Activated CD8-positive, alpha-beta T cell treated with anti-CD3 and anti-CD28 coated beads, Interleukin-2, amount 10 ng/mL, durations not matched to agents 7 days and 5 days (primary cell): Measurements from ENCODE around the gene AKR1C1. TPM values are rescaled to one million over a fixed set of nuclear protein-coding genes. Genes with fewer than 3 reads are reported as not detected.
"Not testable (repeated sequence)": the region's sequence is repeated elsewhere in the genome, so short reads cannot be mapped to it uniquely, and the experiment has no call there.

ENCODE experiments used
- ATAC-seq: fragments of 150-1000 bp; cut with Tn5 transposase; one replicate; pipeline ENCODE4 v1.10.0; 2021; ENCODE audit warnings: moderate library complexity
- CTCF ChIA-PET: fragments of 350-600 bp; sonication (Branson Sonifier 250); formaldehyde crosslinking; loops from one replicate; lab custom pipeline; 2021; ENCODE audit warnings: antibody characterized with exemption; lab: Charles Lee
- POLR2A ChIA-PET: fragments of 350-600 bp; sonication (Branson Sonifier 250); formaldehyde crosslinking; loops from one replicate; lab custom pipeline; 2021; ENCODE audit warnings: antibody characterized with exemption; lab: Charles Lee
- DNase-seq: peaks from one replicate; pipeline ENCODE4 v3.0.0-alpha.2; 2020
- H3K27ac Mint-ChIP-seq: one replicate; pipeline ENCODE4 v1.8.0; 2021; ENCODE audit warnings: mild to moderate bottlenecking, mixed read lengths
- H3K27me3 Mint-ChIP-seq: one replicate; pipeline ENCODE4 v1.8.0; 2021; ENCODE audit warnings: low read depth, mixed read lengths
- H3K36me3 Mint-ChIP-seq: one replicate; pipeline ENCODE4 v1.8.0; 2021; ENCODE audit warnings: low read depth, mixed read lengths
- H3K4me1 Mint-ChIP-seq: one replicate; pipeline ENCODE4 v1.8.0; 2021; ENCODE audit warnings: low read depth, mixed read lengths
- H3K4me3 Mint-ChIP-seq: one replicate; pipeline ENCODE4 v1.8.0; 2021; ENCODE audit warnings: mild to moderate bottlenecking, mixed read lengths
- H3K9me3 Mint-ChIP-seq: one replicate; pipeline ENCODE4 v1.8.0; 2022; ENCODE audit warnings: mixed read lengths; ENCODE audit not compliant: insufficient read depth
- total RNA-seq, 2 experiments: library from RNA; stranded (reverse); gene quantifications; one replicate each; pipeline ENCODE4 v1.2.3, GENCODE V29; 2021

The AKR1C1 gene
- total RNA-seq, 2 experiments from 2014 or later: 0.79 to 0.83 TPM

DNA sequence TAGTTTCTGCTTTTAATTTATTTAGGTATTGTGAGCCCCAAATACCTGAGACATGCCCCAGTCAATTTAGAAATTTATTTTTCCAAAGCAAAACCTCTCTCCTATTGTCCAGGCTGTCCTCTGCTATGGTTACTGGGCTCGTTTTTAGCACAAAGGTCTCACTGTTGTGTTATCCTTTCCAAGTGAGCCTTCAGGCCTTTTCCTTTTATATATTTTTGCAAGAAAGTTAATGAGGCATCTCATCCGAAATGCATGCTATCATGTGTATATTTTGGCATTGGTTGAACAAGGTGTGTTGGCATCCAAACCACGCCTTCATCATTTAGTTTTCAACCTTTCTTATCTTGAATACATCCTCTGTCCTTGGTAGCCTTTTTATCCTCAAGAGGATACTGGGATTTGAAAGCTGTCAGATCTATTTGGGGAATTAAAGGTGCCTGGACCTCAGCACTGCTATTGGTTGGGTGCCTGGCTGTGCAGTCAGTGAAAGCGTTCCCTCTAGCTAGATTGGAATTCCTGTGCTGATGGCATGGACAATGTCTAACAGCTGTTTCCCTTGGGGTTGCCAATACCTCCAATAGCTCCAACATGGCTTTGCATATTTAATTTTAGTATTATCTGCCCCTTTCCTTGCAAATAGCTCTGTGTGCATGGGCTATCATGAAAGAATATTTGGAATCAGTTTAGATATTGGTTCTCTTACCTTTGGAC, 51.1 kb downstream of the AKR1C1 start:
- ATAC-seq, CTCF ChIA-PET, H3K4me1 Mint-ChIP-seq, H3K4me3 Mint-ChIP-seq, H3K9me3 Mint-ChIP-seq, POLR2A ChIA-PET, H3K27ac Mint-ChIP-seq, H3K27me3 Mint-ChIP-seq, H3K36me3 Mint-ChIP-seq, DNase-seq: not testable (repeated sequence)

DNA sequence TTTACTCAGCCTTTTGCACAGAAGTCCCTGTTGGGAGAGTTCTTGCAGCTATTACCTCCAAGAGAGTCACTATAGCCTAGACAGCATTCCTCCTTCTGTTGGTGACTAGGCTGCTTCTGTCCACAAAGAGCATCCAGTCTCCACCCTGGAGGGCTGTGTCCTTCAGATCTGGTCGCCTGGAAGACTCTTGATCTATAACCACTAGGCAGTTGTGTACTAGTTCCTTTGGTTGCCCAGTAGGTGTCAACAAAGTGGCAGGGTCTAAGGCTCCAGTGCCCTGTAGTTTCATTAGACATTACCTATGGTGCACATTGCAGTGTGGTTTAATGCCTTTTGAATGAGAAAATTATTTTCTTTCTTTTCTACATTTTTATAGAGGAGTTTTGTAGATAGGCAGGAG, 51.7 kb downstream of the AKR1C1 start:
- POLR2A ChIA-PET: no interaction called here
- no peak for ATAC-seq
- H3K4me3 Mint-ChIP-seq: no peak overlapping the region
- no peaks in the 10 kb centered on the region for H3K4me1 Mint-ChIP-seq
- peaks cover 5% of the 10 kb centered on the region for H3K27me3 Mint-ChIP-seq
- no peaks in the 10 kb centered on the region for H3K36me3 Mint-ChIP-seq
- DNase-seq: no peak
- CTCF ChIA-PET: no interaction called here
- H3K27ac Mint-ChIP-seq: no peak overlapping the region
- no peaks in the 10 kb centered on the region for H3K9me3 Mint-ChIP-seq

DNA sequence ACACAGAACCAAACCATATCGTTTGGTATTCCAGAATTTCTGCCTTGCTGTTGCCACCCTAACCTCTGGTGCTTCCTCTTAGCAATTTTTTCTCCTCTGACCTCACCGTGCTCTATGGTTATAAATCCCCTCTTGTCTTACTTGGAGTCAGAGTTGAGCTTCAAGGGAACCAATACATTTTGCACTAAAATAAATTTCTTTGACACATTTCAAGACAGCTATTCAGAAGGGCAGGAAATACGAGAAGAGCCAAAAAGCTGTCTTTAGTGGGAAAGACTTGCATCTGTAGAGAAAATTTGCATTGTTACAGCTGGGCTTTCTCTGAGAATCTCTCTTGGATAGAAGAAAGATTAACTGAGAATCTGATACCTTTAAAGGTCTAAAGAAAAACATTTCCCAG, 54.9 kb downstream of the AKR1C1 start:
- H3K9me3 Mint-ChIP-seq: no peaks in the 10 kb centered on the region
- ATAC-seq: no peak
- ChIA-PET POLR2A (no interaction called here), CTCF (interaction anchor here (1.0 kb wide), 1 partner anchor 203 kb away, joined by 4 read pairs; no protein-coding TSS in a partner anchor)
- H3K36me3 Mint-ChIP-seq: no peaks in the 10 kb centered on the region
- H3K27me3 Mint-ChIP-seq: no peaks in the 10 kb centered on the region
- no peak for DNase-seq
- H3K4me1 Mint-ChIP-seq: no peaks in the 10 kb centered on the region
- H3K4me3 Mint-ChIP-seq: no peak overlapping the region
- H3K27ac Mint-ChIP-seq: no peak overlapping the region

DNA sequence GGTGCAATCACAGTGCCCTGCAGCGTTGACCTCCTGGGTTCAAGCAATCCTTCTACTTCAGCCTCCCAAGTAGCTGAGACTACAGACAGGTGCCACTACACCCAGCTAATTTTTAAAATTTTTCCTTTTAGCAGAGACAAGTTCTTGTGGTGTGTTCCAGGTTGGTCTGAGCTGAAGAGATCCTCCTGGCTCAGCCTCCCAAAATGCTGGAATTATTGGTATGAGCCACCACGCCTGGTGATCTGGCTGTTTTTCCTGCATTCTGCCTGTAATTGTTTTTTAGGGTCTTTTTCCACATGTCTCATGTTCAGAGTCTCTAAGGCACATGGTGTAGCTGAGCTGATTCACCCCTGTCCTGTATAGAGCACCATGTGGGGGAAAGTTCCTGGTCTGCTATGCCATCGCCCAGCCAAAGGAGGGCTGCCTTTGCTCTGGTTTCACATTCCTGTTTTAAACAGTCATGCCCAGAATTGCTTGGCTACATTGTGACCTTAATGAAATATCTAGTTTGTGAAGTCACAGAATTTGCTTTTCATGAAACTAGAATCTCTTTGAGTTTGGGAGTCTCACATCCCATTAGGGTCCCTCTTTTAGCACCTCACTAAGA, 55.6 kb downstream of the AKR1C1 start:
- DNase-seq, H3K27me3 Mint-ChIP-seq, H3K36me3 Mint-ChIP-seq, ATAC-seq, H3K27ac Mint-ChIP-seq, H3K4me3 Mint-ChIP-seq, POLR2A ChIA-PET, H3K4me1 Mint-ChIP-seq, H3K9me3 Mint-ChIP-seq: not testable (repeated sequence)
- CTCF ChIA-PET: interaction anchor here (1.0 kb wide), 1 partner anchor 204 kb away, joined by 4 read pairs; no protein-coding TSS in a partner anchor

DNA sequence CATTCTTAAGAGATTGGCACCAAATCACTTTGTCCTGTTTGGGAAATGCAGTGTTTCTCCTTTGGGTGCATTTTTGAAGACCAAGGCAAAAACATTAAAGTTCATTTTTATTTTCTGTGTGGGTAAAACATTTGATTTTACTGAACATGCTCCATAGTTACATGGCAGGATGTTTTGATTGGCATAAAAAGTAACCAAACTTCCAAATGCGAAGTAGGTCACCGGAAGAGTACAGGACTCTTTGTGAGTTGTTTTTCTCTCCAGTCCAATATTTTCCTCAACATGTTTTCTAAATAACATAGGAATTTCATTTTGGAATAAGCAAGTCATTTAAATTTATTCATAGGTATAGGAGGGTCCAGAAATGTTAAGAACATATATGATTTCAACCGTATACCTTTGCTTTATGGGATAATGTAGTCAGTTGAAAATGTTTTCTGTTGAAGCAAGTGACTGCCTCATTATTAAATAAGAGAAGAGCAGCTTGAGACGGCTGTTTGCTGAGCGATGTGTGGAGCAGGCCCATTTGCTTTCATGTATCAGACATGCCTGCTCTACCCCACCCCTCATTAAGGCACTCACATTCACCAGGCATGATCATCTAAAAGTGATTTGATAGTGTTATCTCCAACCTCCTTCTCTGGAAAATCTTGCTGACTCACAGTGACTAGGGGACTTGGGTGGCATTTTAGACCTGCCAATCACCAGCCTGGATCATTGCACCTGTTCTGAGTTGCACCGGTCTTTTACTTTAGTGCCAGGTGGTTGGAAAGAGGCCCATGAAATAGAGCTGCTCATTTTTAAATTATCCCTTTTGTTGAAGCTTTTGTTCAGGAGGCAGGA, 56.8 kb downstream of the AKR1C1 start:
- POLR2A ChIA-PET, H3K4me1 Mint-ChIP-seq, H3K4me3 Mint-ChIP-seq, H3K9me3 Mint-ChIP-seq, CTCF ChIA-PET, DNase-seq, H3K27me3 Mint-ChIP-seq, H3K27ac Mint-ChIP-seq, ATAC-seq, H3K36me3 Mint-ChIP-seq: not testable (repeated sequence)

DNA sequence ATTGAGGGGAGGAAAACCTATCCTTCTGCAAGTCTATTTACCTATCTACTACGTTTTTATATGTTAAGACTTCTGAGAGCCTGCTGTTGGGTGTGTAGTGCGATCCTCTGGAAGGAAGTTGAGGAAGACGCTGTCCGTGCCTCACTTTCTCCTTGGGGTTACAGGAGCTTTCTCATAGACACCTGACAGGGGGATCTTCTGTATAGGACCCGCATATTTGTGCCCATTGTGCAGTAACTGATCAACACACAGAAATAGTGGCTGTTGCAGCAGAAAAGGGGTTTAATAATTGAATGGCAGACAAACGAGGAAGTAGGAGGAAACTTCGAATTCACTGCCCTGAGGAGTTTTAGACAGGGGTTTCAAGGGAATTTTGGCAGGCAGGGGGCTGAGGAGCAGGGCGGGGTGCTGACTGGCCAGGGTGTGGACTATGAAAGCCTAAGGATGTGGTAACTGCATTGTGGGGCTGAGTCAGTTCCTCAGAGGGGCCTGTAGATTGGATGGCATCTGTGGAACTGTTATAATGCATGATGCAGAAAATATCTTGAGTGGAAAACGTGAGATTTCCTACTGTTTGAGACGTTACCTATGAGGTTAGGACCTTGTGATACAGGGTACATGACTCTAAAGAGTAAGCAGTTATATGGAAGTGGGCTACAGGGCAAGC, 58.5 kb downstream of the AKR1C1 start:
- ATAC-seq, POLR2A ChIA-PET, H3K9me3 Mint-ChIP-seq, H3K36me3 Mint-ChIP-seq, H3K4me1 Mint-ChIP-seq, H3K27me3 Mint-ChIP-seq, CTCF ChIA-PET, H3K27ac Mint-ChIP-seq, H3K4me3 Mint-ChIP-seq, DNase-seq: not testable (repeated sequence)

DNA sequence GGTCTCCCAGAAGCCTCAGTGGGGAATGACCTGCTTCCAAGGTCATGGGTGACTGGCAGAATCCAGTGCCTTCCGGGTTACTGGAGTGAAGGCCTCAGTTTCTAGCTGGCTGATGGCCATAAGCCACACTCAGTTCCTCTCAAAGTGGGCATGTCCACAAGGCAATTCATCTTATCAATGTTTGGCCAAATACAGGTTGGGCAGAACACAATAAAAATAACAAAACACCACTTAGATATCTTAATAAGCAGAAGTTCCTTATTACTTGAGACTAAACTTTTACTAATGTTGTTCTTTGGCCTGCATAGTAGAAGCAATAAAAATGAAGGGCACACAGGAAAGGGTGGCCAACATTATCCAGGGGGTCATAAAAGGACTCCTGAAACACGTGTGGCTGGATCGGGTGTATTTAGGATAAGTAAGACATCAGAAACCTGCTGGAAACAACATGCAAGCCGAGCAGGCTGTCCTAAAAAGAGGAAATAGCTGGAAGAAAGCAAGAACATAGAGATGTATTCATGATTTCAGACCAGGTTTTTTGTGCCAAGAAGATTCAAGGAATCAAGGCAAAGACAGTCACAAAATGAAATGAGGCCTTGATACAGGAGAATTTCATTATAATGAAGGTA, 60.1 kb downstream of the AKR1C1 start:
- ChIA-PET CTCF (no interaction called here), POLR2A (no interaction called here)
- Mint-ChIP-seq H3K36me3 (no peaks in the 10 kb centered on the region), H3K27ac (no peak overlapping the region), H3K9me3 (no peaks in the 10 kb centered on the region), H3K27me3 (peaks cover 6% of the 10 kb centered on the region), H3K4me3 (no peak overlapping the region), H3K4me1 (no peaks in the 10 kb centered on the region)
- DNase-seq (no peak), ATAC-seq (no peak)

DNA sequence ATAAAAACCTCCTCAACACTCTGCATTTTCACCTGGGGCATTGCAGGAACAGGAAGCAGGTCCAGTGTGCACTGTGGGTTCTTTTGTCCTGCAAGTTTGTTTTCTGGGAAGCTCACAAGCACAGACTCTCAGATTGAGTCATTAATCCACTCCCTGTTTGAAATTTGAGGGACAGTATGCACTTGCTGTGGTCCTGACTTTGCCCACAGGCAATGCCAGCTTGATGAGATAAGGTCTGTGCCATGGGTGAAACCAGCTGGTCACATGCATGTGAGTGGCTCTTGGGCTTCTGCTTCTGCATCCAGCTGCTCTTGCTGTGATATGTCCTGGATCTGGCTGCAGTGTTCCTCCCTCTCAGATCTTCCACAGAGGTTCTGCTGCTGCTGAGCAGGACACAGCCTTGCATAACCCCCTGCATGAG, 62.3 kb downstream of the AKR1C1 start:
- H3K27me3 Mint-ChIP-seq, H3K4me3 Mint-ChIP-seq, H3K36me3 Mint-ChIP-seq, POLR2A ChIA-PET, H3K27ac Mint-ChIP-seq, H3K4me1 Mint-ChIP-seq, CTCF ChIA-PET, H3K9me3 Mint-ChIP-seq, DNase-seq, ATAC-seq: not testable (repeated sequence)

DNA sequence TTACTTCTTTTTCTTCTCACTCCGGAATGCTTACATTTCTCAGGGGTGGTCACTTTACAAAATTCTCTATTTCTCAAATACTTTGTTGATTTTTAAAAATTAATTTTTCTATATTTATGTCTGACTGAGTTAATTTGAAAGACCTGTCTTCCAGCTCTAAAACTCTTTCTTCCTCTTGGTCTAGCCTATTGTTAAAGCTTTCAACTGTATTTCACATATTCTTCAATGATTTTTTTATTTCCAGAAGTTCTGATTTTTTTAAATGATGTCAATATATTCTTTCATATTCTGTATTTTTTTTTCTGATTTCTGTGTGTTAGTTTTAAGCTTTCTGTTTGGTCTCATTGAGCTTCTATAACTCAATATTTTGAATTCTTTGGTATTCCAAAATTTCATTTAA, 67.8 kb downstream of the AKR1C1 start:
- Mint-ChIP-seq H3K36me3 (no peaks in the 10 kb centered on the region), H3K27me3 (peaks cover under 1% of the 10 kb centered on the region), H3K4me3 (no peak overlapping the region), H3K27ac (no peak overlapping the region), H3K9me3 (peaks cover 26% of the 10 kb centered on the region), H3K4me1 (no peaks in the 10 kb centered on the region)
- ATAC-seq (no peak), DNase-seq (no peak)
- POLR2A ChIA-PET: no interaction called here
- CTCF ChIA-PET: interaction anchor here (1.2 kb wide), 1 partner anchor 181 kb away, joined by 3 read pairs; no protein-coding TSS in a partner anchor

DNA sequence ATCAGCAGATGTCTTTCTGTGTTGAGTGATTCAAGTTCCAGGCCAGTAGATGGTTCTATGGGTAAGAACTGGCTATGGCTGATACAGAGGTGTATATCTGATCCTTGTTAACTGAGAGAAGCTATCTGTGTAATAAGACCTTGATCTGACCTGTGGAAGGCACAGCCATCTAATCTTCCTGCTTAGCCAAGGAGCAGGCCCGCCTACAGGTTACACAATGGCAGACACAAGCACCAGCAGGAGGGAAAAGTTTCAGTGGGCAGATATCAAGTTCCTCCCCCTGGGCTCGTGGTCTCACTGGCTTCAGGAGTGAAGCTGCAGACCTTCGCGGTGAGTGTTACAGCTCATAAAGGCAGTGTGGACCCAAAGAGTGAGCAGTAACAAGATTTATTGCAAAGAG, 68.4 kb downstream of the AKR1C1 start:
- CTCF ChIA-PET: interaction anchor here (1.2 kb wide), 1 partner anchor 182 kb away, joined by 3 read pairs; no protein-coding TSS in a partner anchor
- H3K4me3 Mint-ChIP-seq, ATAC-seq, H3K36me3 Mint-ChIP-seq, H3K4me1 Mint-ChIP-seq, DNase-seq, POLR2A ChIA-PET, H3K27ac Mint-ChIP-seq, H3K27me3 Mint-ChIP-seq: not testable (repeated sequence)
- H3K9me3 Mint-ChIP-seq: peaks cover 26% of the 10 kb centered on the region

DNA sequence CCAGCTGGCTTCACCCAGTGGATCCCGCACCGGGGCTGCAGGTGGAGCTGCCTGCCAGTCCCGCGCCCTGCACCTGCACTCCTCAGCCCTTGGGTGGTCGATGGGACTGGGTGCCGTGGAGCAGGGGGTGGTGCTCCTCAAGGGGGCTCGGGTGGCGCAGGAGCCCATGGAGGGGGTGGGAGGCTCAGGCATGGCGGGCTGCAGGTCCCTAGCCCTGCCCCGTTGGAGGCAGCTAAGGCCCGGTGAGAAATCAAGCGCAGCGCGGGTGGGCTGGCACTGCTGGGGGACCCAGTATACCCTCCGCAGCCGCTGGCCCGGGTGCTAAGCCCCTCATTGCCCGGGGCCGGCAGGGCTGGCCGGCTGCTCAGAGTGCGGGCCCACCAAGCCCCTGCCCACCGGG, 69.2 kb downstream of the AKR1C1 start:
- POLR2A ChIA-PET, H3K4me3 Mint-ChIP-seq, H3K27ac Mint-ChIP-seq, H3K27me3 Mint-ChIP-seq, ATAC-seq, CTCF ChIA-PET, DNase-seq, H3K4me1 Mint-ChIP-seq, H3K36me3 Mint-ChIP-seq: not testable (repeated sequence)
- H3K9me3 Mint-ChIP-seq: peaks cover 31% of the 10 kb centered on the region
